Measurements from ENCODE around the gene UNC5CL. TPM values are rescaled to one million over a fixed set of nuclear protein-coding genes. Genes with fewer than 3 reads are reported as not detected.

UNC5CL gene
- total RNA-seq, 1 donor from 2014 or later: 2.2 TPM

GRCh38 chr6:41072836-41073202 lies 33.8 kb upstream of the UNC5CL start, which contains the start of gene NFYA:
Gene NFYA, plus strand, starts transcription at chr6:41072974. Its CDS starts 6,116 bp downstream, at chr6:41079090.
- H3K4me3 ChIP-seq (ENCODE audit: low read depth, low read length): peak within 1 kb of the TSS; percentile 90
- DNase-seq (ENCODE audit: low read depth): no peak
- no peak for TF ChIP-seq CTCF (conservative IDR thresholded peaks at IDR 0.05; ENCODE audit: low read depth, low read length)

- DNase-seq (ENCODE audit: low read depth): peak; percentile 93
- peak within 1 kb of the TSS; percentile 90 for H3K4me3 ChIP-seq (ENCODE audit: low read depth, low read length)
- no peak for TF ChIP-seq CTCF (conservative IDR thresholded peaks at IDR 0.05; ENCODE audit: low read depth, low read length)
Measured at GRCh38 chr6:41071923-41072835, 33.2 kb upstream of the UNC5CL start, which contains the start of gene OARD1. Gene OARD1, minus strand, starts transcription at chr6:41072356. Its CDS starts 722 bp downstream, at chr6:41071634.

- no peak for DNase-seq (ENCODE audit: low read depth)
- H3K4me3 ChIP-seq (ENCODE audit: low read depth, low read length): peak overlapping the region; percentile 90
- TF ChIP-seq CTCF (conservative IDR thresholded peaks at IDR 0.05; ENCODE audit: low read depth, low read length): peak; percentile 18
Measured at GRCh38 chr6:41071501-41071922, 32.5 kb upstream of the UNC5CL start.

- peak; percentile 54 for DNase-seq (ENCODE audit: low read depth)
- TF ChIP-seq CTCF (conservative IDR thresholded peaks at IDR 0.05; ENCODE audit: low read depth, low read length): peak; percentile 83
Measured at GRCh38 chr6:41066867-41067304, 27.9 kb upstream of the UNC5CL start.

GRCh38 chr6:41065550-41066026 lies 26.6 kb upstream of the UNC5CL start:
- no peak for DNase-seq (ENCODE audit: low read depth)
- no peak overlapping the region for H3K4me3 ChIP-seq (ENCODE audit: low read depth, low read length)
- no peak for TF ChIP-seq CTCF (conservative IDR thresholded peaks at IDR 0.05; ENCODE audit: low read depth, low read length)

More at GRCh38 chr6:41066867-41067304, 27.9 kb upstream of the UNC5CL start:
- no peak overlapping the region for H3K4me3 ChIP-seq (ENCODE audit: low read depth, low read length)

- TF ChIP-seq CTCF (conservative IDR thresholded peaks at IDR 0.05; ENCODE audit: low read depth, low read length): no peak
- no peak overlapping the region for H3K4me3 ChIP-seq (ENCODE audit: low read depth, low read length)
- DNase-seq (ENCODE audit: low read depth): no peak
Measured at GRCh38 chr6:41064841-41065240, 25.8 kb upstream of the UNC5CL start.

Data from epithelial cell of proximal tubule (primary cell).